ENCODE measurements around the gene C6orf15. TPM values are rescaled to one million over a fixed set of nuclear protein-coding genes. Genes with fewer than 3 reads are reported as not detected.

The C6orf15 gene
- total RNA-seq, 1 experiment from 2014 or later: not detected

DNA sequence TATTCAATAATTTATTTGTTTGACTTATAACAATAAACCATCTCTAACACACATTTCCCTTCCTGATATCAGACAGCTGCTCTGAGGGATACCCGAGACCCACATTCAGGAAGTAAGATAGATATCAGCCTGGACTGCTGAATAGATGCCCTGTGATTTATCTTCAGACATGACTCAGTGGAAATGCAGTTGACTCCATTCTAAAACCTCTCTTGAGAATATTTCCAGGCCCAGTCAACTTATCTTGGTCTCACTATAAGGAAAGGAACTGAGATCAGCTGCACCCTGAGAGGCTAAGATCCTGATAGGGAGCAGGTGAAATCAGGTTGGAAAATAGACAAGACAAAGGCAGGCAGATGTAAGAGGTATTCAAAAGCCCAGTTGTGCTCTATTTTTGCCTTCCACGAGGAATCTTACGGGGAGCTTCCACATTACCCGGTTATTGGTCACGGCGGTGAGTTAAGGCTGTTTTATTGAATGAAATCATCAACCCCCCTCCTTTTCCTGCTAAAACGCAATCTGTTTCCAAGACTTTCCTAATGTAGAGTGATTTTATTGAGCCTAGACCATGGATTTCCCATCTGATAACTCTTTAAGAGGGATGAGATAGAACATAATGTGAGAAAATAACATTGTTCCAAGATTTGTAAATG is 25.5 kb downstream of the C6orf15 start:
- TF ChIP-seq EZH2 (IDR thresholded peaks at IDR 0.05; ENCODE audit: low read length, unreplicated experiment) (no peak), EZH2phosphoT487 (IDR thresholded peaks at IDR 0.05; ENCODE audit: borderline replicate concordance, low read length) (no peak)
- TF ChIP-seq, protein P1, sequence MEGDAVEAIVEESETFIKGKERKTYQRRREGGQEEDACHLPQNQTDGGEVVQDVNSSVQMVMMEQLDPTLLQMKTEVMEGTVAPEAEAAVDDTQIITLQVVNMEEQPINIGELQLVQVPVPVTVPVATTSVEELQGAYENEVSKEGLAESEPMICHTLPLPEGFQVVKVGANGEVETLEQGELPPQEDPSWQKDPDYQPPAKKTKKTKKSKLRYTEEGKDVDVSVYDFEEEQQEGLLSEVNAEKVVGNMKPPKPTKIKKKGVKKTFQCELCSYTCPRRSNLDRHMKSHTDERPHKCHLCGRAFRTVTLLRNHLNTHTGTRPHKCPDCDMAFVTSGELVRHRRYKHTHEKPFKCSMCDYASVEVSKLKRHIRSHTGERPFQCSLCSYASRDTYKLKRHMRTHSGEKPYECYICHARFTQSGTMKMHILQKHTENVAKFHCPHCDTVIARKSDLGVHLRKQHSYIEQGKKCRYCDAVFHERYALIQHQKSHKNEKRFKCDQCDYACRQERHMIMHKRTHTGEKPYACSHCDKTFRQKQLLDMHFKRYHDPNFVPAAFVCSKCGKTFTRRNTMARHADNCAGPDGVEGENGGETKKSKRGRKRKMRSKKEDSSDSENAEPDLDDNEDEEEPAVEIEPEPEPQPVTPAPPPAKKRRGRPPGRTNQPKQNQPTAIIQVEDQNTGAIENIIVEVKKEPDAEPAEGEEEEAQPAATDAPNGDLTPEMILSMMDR (conservative IDR thresholded peaks at IDR 0.05; ENCODE audit: low read depth, low read length): no peak
- H2AFZ ChIP-seq (ENCODE audit: low read length): peak overlapping the region; percentile 81
- no peaks in the 10 kb centered on the region for H3K27me3 ChIP-seq (ENCODE audit: low read length)
- ATAC-seq (peak; percentile 60), DNase-seq (peak; percentile 36)
- ChIA-PET CTCF (interaction anchor here (0.6 to 1.4 kb wide), 16 partner anchors 9 to 605 kb away, joined by 3 to 32 read pairs (median 6); partner anchors contain the start of genes PSORS1C1 and VARS2), POLR2A (ENCODE audit: unreplicated experiment) (interaction anchor here (0.5 to 1.0 kb wide), 5 partner anchors 28 to 546 kb away, joined by 3 to 6 read pairs (median 4); no protein-coding TSS in a partner anchor)
- H3K36me3 ChIP-seq (ENCODE audit: low read depth, low read length): no peaks in the 10 kb centered on the region
- no peaks in the 10 kb centered on the region for H3K9me2 ChIP-seq (replicated peaks; ENCODE audit: low read length)
- H3F3A ChIP-seq (ENCODE audit: low read length, unreplicated experiment): no peaks in the 10 kb centered on the region
- intact Hi-C loops (cut with micrococcal nuclease): loop anchor here (1.0 to 5.0 kb wide), 4 partner anchors 42 to 360 kb away; no protein-coding TSS in a partner anchor
- peak overlapping the region; percentile 31 for H3K27ac ChIP-seq (ENCODE audit: low read length)
- H3K4me2 ChIP-seq (ENCODE audit: low read length): peak overlapping the region; percentile 93
- no TSS peak for BruUV-seq (replicated peaks)
- no peaks in the 10 kb centered on the region for H4K20me1 ChIP-seq (ENCODE audit: low read length)
- peak overlapping the region; percentile 64 for H3K4me3 ChIP-seq (ENCODE audit: low read length)
- peaks cover 11% of the 10 kb centered on the region for H3K4me1 ChIP-seq (ENCODE audit: insufficient read depth, low read length)
- H3K9ac ChIP-seq (ENCODE audit: low read length): peak overlapping the region; percentile 45
- no peaks in the 10 kb centered on the region for H3K9me3 ChIP-seq (ENCODE audit: low read length)
- no peaks in the 10 kb centered on the region for H3K79me2 ChIP-seq (ENCODE audit: low read length)

DNA sequence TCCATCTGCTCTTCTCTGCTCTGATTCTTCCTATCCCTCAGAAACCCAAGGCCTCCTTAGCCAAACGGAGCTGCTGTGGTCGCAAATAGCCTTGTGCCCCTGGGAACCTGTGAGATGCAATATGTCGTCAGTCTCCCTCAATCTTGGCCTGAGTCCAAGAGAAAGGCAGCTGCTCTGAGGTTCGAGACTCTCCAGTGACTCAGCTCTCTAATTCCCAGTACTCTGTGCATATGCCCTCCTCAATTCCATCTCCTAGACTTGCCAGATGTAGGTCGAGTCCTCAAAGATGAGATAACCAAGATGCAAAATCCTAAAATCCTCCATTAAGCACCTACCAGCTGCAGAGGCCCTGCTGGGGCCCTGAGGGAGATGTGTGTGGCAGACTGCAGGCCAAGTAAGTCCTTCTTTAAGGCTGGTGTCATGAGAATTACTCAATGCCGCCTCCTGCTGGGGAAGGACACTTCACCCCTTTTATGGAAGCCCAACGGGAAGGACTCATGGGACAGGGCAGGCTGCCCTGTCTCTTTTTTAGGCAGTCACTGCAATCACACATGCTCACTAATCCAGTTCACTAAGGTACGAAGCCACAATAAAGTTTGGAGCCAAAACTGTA is 28.5 kb downstream of the C6orf15 start:
- Histone ChIP-seq H3K27ac (ENCODE audit: low read length) (no peak overlapping the region), H3K36me3 (ENCODE audit: low read depth, low read length) (no peaks in the 10 kb centered on the region), H3K79me2 (ENCODE audit: low read length) (no peaks in the 10 kb centered on the region), H3K4me2 (ENCODE audit: low read length) (no peak overlapping the region), H3K9me3 (ENCODE audit: low read length) (no peaks in the 10 kb centered on the region), H3K4me3 (ENCODE audit: low read length) (no peak overlapping the region), H2AFZ (ENCODE audit: low read length) (no peak overlapping the region), H3K9ac (ENCODE audit: low read length) (no peak overlapping the region), H3K9me2 (replicated peaks; ENCODE audit: low read length) (no peaks in the 10 kb centered on the region), H3F3A (ENCODE audit: low read length, unreplicated experiment) (no peaks in the 10 kb centered on the region), H4K20me1 (ENCODE audit: low read length) (no peaks in the 10 kb centered on the region), H3K27me3 (ENCODE audit: low read length) (no peaks in the 10 kb centered on the region), H3K4me1 (ENCODE audit: insufficient read depth, low read length) (peaks cover 11% of the 10 kb centered on the region)
- no TSS peak for BruUV-seq (replicated peaks)
- CTCF ChIA-PET: no interaction called here
- POLR2A ChIA-PET (ENCODE audit: unreplicated experiment): no interaction called here
- ATAC-seq (no peak), DNase-seq (no peak)
- TF ChIP-seq EZH2 (IDR thresholded peaks at IDR 0.05; ENCODE audit: low read length, unreplicated experiment): no peak
- TF ChIP-seq, protein P1 (conservative IDR thresholded peaks at IDR 0.05; ENCODE audit: low read depth, low read length): peak; percentile 42
- intact Hi-C loops (cut with micrococcal nuclease): no loop called here

DNA sequence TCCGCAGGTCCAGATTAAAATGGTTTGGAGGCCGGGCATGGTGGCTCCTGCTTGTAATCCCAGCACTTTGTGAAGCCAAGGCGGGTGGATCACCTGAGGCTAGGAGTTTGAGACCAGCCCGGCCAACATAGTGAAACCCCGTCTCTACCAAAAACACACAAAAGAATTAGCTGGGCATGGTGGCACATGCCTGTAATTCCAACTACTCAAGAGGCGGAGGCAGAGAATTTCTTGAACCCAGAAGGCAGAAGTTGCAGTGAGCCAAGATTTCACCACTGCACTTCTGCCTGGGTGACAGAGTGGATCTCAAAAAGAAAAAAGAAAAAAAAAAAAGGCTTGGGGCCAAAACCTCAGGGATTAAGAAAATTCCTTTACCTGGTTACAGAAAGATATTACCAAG is 30.5 kb downstream of the C6orf15 start:
- Histone ChIP-seq H3K4me2 (ENCODE audit: low read length) (no peak overlapping the region), H3K36me3 (ENCODE audit: low read depth, low read length) (no peaks in the 10 kb centered on the region), H3K9ac (ENCODE audit: low read length) (no peak overlapping the region), H4K20me1 (ENCODE audit: low read length) (no peaks in the 10 kb centered on the region), H3F3A (ENCODE audit: low read length, unreplicated experiment) (no peaks in the 10 kb centered on the region), H3K4me1 (ENCODE audit: insufficient read depth, low read length) (peaks cover 6% of the 10 kb centered on the region), H3K9me3 (ENCODE audit: low read length) (no peaks in the 10 kb centered on the region), H2AFZ (ENCODE audit: low read length) (no peak overlapping the region), H3K9me2 (replicated peaks; ENCODE audit: low read length) (no peaks in the 10 kb centered on the region), H3K4me3 (ENCODE audit: low read length) (no peak overlapping the region), H3K27me3 (ENCODE audit: low read length) (no peaks in the 10 kb centered on the region), H3K79me2 (ENCODE audit: low read length) (no peaks in the 10 kb centered on the region), H3K27ac (ENCODE audit: low read length) (no peak overlapping the region)
- no TSS peak for BruUV-seq (replicated peaks)
- DNase-seq (no peak), ATAC-seq (no peak)
- ChIA-PET POLR2A (ENCODE audit: unreplicated experiment) (interaction anchor here (0.5 kb wide), 1 partner anchor 267 kb away, joined by 3 read pairs; no protein-coding TSS in a partner anchor), CTCF (interaction anchor here (0.5 kb wide), 1 partner anchor 671 kb away, joined by 4 read pairs; no protein-coding TSS in a partner anchor)
- TF ChIP-seq, protein P1 (conservative IDR thresholded peaks at IDR 0.05; ENCODE audit: low read depth, low read length): no peak
- TF ChIP-seq EZH2phosphoT487 (IDR thresholded peaks at IDR 0.05; ENCODE audit: borderline replicate concordance, low read length) (no peak), EZH2 (IDR thresholded peaks at IDR 0.05; ENCODE audit: low read length, unreplicated experiment) (no peak)
- intact Hi-C loops (cut with micrococcal nuclease): no loop called here

Data from PC-3 (cell line).